ENCODE measurements around the gene AFAP1L1. TPM values are rescaled to one million over a fixed set of nuclear protein-coding genes. Genes with fewer than 3 reads are reported as not detected.

AFAP1L1 gene
- total and polyA plus RNA-seq, 10 of the 15 experiments (the other 5 are each of a cell fraction or from before 2014, with no cell fraction given), result 0.11 TPM; not detected in 9

- no peak for ATAC-seq
- Histone ChIP-seq H3K9me3 (replicated peaks; ENCODE audit: control insufficient read depth, insufficient read depth, low read length) (no peaks in the 10 kb centered on the region), H2AFZ (ENCODE audit: control insufficient read depth, low read depth, low read length) (no peak overlapping the region), H3K4me2 (ENCODE audit: control insufficient read depth, insufficient read depth) (no peak overlapping the region), H3K4me1 (ENCODE audit: control insufficient read depth, insufficient read depth, low read length) (no peaks in the 10 kb centered on the region), H3K9ac (ENCODE audit: control insufficient read depth, insufficient read depth, low read length) (no peak overlapping the region), H3K27me3 (replicated peaks in 1 of 2; ENCODE audit: control insufficient read depth in 2 of 2, insufficient read depth in 2 of 2, low read length in 1 of 2) (peaks cover 0 to 2% of the 10 kb centered on the region in 2 experiments; a peak in 2 of 4 replicates), H3K4me3 (no peak overlapping the region), H3K36me3 (ENCODE audit: control insufficient read depth in 2 of 2, insufficient read depth in 2 of 2, low read length in 1 of 2) (no peaks in the 10 kb centered on the region), H3K79me2 (ENCODE audit: control insufficient read depth, insufficient read depth, low read length) (no peaks in the 10 kb centered on the region), H4K20me1 (ENCODE audit: control insufficient read depth, insufficient read depth) (no peaks in the 10 kb centered on the region), H3K27ac (ENCODE audit: control insufficient read depth, insufficient read depth) (no peak overlapping the region)
- intact Hi-C loops (cut with micrococcal nuclease; ENCODE audit: unreplicated experiment) (loop anchor here (1.0 to 5.0 kb wide), 3 partner anchors 52 to 235 kb away; no protein-coding TSS in a partner anchor), in situ Hi-C loops (cut with MboI) (no loop called here)
- DNase-seq (ENCODE audit: low read depth, low spot score), result no peak
- 52% methylated on average over 12 of the region's 12 CpGs for whole genome bisulfite sequencing (ENCODE audit: insufficient coverage, insufficient replicate concordance, low lambda C conversion rate, missing lambda C conversion rate)
- CTCF ChIA-PET, result interaction anchor here (0.6 to 12.8 kb wide), 21 partner anchors 8 to 647 kb away, joined by 3 to 137 read pairs (median 7); partner anchors contain the start of gene GRPEL2
- FAIRE-seq, result no peak
- POLR2A ChIA-PET, result no interaction called here
- SMC1A ChIA-PET (ENCODE audit: uncharacterized antibody, unreplicated experiment), result interaction anchor here (0.5 to 6.5 kb wide), 7 partner anchors 11 to 218 kb away, joined by 3 to 52 read pairs (median 3); no protein-coding TSS in a partner anchor
- RAD21 ChIA-PET (ENCODE audit: unreplicated experiment), result interaction anchor here (0.6 to 4.9 kb wide), 8 partner anchors 46 to 193 kb away, joined by 3 to 22 read pairs (median 4); no protein-coding TSS in a partner anchor
- no TSS peak for BruUV-seq (replicated peaks)
- no peak for TF ChIP-seq YBX1 (IDR thresholded peaks at IDR 0.05)
- TF ChIP-seq STAT3 (IDR thresholded peaks at IDR 0.05; ENCODE audit: low read depth, low read length), result no peak
- no peak for TF ChIP-seq SMAD5 (IDR thresholded peaks at IDR 0.05; ENCODE audit: low read depth)
These were observed 111.0 kb downstream of the AFAP1L1 start for GRCh38 chr5:149382517-149383220.

- BruUV-seq (replicated peaks), result no TSS peak
- no peak overlapping the region for H3K4me3 ChIP-seq
- in situ Hi-C loops (cut with MboI), result no loop called here
- no peaks in the 10 kb centered on the region for H4K20me1 ChIP-seq (ENCODE audit: control insufficient read depth, insufficient read depth)
- SMC1A ChIA-PET (ENCODE audit: uncharacterized antibody, unreplicated experiment), result interaction anchor here (1.3 to 6.5 kb wide), 2 partner anchors 49 to 59 kb away, joined by 3 to 52 read pairs; no protein-coding TSS in a partner anchor
- no peak for ATAC-seq
- H3K9me3 ChIP-seq (replicated peaks; ENCODE audit: control insufficient read depth, insufficient read depth, low read length), result no peaks in the 10 kb centered on the region
- FAIRE-seq, result no peak
- no peaks in the 10 kb centered on the region for H3K79me2 ChIP-seq (ENCODE audit: control insufficient read depth, insufficient read depth, low read length)
- RAD21 ChIA-PET (ENCODE audit: unreplicated experiment), result interaction anchor here (1.1 to 4.9 kb wide), 2 partner anchors 49 to 51 kb away, joined by 4 to 22 read pairs; no protein-coding TSS in a partner anchor
- H3K4me2 ChIP-seq (ENCODE audit: control insufficient read depth, insufficient read depth), result no peak overlapping the region
- CTCF ChIA-PET, result interaction anchor here (0.6 to 12.8 kb wide), 10 partner anchors 10 to 647 kb away, joined by 3 to 137 read pairs (median 26); no protein-coding TSS in a partner anchor
- H3K4me1 ChIP-seq (ENCODE audit: control insufficient read depth, insufficient read depth, low read length), result no peaks in the 10 kb centered on the region
- no peak overlapping the region for H3K27ac ChIP-seq (ENCODE audit: control insufficient read depth, insufficient read depth)
- DNase-seq (ENCODE audit: low read depth, low spot score), result no peak
- no peak overlapping the region for H3K9ac ChIP-seq (ENCODE audit: control insufficient read depth, insufficient read depth, low read length)
- peaks cover 0 to under 1% of the 10 kb centered on the region in 2 experiments; a peak in 2 of 4 replicates for H3K27me3 ChIP-seq (replicated peaks in 1 of 2; ENCODE audit: control insufficient read depth in 2 of 2, insufficient read depth in 2 of 2, low read length in 1 of 2)
- 15% methylated on average over 9 of the region's 9 CpGs for WGBS (ENCODE audit: insufficient coverage, insufficient replicate concordance, low lambda C conversion rate, missing lambda C conversion rate)
- TF ChIP-seq JUND (IDR thresholded peaks at IDR 0.05; ENCODE audit: low read depth, low read length) (no peak), RELA (IDR thresholded peaks at IDR 0.05; ENCODE audit: borderline replicate concordance, partially characterized antibody) (no peak), RB1 (IDR thresholded peaks at IDR 0.05; ENCODE audit: borderline replicate concordance) (no peak), NR2C1 (IDR thresholded peaks at IDR 0.05) (no peak)
- intact Hi-C loops (cut with micrococcal nuclease; ENCODE audit: unreplicated experiment), result loop anchor here (5.0 kb wide), 1 partner anchor 234 kb away; no protein-coding TSS in a partner anchor
- POLR2A ChIA-PET, result interaction anchor here (1.0 kb wide), 1 partner anchor 38 kb away, joined by 3 read pairs; no protein-coding TSS in a partner anchor
- H3K36me3 ChIP-seq (ENCODE audit: control insufficient read depth in 2 of 2, insufficient read depth in 2 of 2, low read length in 1 of 2), result no peaks in the 10 kb centered on the region
- no peak overlapping the region for H2AFZ ChIP-seq (ENCODE audit: control insufficient read depth, low read depth, low read length)
These were observed 111.7 kb downstream of the AFAP1L1 start for GRCh38 chr5:149383399-149383798.

All from GM12878 (cell line).